ENCODE data around the gene PRKAR1B. TPM values are rescaled to one million over a fixed set of nuclear protein-coding genes. Genes with fewer than 3 reads are reported as not detected.

Gene PRKAR1B
- polyA plus RNA-seq, 4 donors, result 20.4 to 46.0 (median 38.7) TPM

GRCh38 chr7:609365-609764 is 117.7 kb downstream of the PRKAR1B start:
- no peak for DNase-seq (ENCODE audit: low read depth in 4 of 4, low spot score in 3 of 4)

GRCh38 chr7:608954-609353 is 118.1 kb downstream of the PRKAR1B start:
- no peak for DNase-seq (ENCODE audit: low read depth in 4 of 4, low spot score in 3 of 4)

DNA sequence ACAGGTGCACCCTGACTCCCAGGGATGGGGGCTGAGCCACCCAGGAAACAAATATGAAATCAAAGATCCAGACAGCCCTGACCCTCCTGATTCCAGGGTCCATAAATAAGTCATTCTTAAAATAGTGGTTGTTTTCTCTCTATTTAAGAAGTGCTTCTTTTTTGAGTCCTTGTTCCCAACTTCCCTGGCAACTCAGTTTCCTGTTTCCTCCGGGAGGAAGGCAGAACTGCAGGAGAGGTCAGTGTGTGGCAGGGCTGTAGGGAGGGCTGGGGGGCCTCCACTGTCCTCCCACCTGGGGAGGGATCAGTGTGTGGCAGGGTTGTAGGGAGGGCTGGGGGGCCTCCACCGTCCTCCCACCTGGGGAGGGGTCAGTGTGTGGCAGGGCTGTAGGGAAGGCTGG is 118.7 kb downstream of the PRKAR1B start:
- no peak for DNase-seq (ENCODE audit: low read depth in 4 of 4, low spot score in 3 of 4)

GRCh38 chr7:607938-608337 is 119.1 kb downstream of the PRKAR1B start:
- no peak for DNase-seq (ENCODE audit: low read depth in 4 of 4, low spot score in 3 of 4)

GRCh38 chr7:605661-606450 is 121.2 kb downstream of the PRKAR1B start:
- DNase-seq (ENCODE audit: low read depth in 4 of 4, low spot score in 3 of 4), result no peak

DNA sequence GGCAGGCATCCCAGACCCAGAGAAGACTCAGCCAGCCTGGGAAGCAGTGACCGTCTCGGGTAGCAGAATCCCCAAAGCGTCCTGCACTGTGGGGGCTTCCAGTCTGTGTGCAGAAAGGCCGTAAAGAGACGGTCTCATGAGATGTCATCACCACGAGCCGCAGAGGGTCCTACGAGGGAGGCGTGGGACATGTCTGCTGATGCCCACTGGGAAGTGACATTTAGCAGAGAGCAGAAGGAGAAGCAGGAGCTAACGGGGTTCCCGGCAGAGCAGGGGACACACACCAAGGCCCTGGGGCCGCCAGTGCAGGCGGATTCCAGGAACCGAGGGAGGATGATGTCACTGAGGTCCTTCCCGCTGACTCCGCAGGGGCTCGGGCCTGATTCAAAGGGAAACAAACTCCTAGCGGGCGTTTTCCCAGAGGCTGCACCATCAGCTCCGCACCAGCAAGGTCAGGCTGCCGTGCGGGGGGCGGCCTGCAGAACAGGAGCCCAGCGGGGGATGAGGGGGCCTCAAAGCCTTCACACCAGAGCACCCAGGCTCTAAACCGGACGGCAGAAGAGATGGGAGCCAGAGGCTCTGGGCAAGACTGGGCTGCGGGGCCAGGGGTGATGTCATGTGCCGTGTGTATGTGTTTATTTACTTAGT is 122.1 kb downstream of the PRKAR1B start:
- no peak for DNase-seq (ENCODE audit: low read depth in 4 of 4, low spot score in 3 of 4)

DNA sequence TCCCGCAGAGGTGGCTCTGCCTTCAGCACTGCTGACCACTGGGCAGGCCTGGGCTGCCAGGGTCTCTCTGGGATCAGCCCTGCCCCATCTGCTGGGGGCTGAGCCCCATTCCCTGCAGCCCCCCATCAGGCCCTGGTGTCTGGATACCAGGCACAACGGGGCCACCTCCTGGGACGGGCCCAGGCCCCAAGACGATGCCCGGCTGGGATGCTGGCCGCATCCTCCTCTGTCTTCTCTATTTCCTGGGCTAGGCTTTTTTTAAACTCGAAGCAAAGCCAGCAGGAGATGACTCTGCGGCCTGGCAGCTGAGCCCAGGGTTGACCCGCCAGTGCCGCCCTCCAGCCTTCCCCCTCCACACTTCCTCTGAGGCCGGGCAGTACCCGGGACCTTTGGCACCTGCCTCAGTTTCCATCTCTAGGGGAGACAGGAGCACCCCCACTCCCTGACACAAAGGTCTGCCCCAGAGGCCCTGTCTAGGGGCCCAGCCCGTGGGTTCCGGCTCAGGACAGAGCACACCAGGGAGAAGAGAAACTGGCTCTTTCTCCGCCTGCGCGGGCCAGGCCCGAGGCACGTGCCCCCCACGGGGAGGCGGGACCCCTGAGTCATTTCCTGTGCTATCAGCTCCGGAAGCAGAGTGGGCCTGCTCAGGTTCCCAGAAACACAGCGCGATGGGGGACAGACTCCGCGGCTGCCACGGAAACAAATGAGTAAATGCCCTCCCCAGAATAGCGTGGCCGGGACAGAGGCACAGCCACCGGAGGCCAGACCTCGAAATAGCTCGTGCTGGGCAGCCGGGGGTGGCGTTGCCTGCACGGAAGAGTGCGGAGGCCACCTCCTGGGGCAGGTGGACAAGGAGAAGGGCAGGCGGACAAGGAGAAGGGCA is 122.8 kb downstream of the PRKAR1B start:
- DNase-seq (ENCODE audit: low read depth in 4 of 4, low spot score in 3 of 4), result no peak

- no peak for DNase-seq (ENCODE audit: low read depth in 4 of 4, low spot score in 3 of 4)
Observed at GRCh38 chr7:603152-603951, 123.7 kb downstream of the PRKAR1B start.

GRCh38 chr7:602341-603141 is 124.5 kb downstream of the PRKAR1B start:
- no peak for DNase-seq (ENCODE audit: low read depth in 4 of 4, low spot score in 3 of 4)

- no peak for DNase-seq (ENCODE audit: low read depth in 4 of 4, low spot score in 3 of 4)
Observed at GRCh38 chr7:601595-602340, 125.3 kb downstream of the PRKAR1B start.

DNA sequence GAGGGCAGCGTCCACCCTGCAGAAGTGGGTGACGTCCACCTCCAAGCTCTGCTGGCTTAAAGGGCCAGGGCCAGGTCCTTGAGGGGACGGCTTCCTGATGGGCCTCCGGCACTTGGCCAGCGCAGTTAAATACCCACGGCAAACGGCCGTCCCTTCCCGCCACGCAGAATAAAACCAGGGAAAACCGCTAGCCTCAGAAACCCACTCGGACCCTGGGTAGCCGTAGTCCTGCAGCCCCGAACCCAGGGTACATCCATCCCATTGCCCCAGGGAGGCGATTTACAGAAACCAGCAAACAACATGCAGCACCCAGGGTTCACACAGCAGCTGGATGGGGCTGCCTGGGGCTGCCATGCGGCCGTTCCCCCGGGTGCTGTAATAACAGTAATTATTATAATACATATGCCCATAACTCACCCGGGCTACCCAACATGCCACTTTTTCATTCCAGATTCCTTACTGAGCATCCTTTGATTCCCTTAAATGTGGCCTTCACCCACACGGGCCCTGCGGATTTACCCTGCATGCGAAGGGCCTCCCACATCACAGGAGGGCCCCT is 126.0 kb downstream of the PRKAR1B start:
- no peak for DNase-seq (ENCODE audit: low read depth in 4 of 4, low spot score in 3 of 4)

- DNase-seq (ENCODE audit: low read depth in 4 of 4, low spot score in 3 of 4), result no peak
Observed at GRCh38 chr7:600149-601035, 126.7 kb downstream of the PRKAR1B start.

DNA sequence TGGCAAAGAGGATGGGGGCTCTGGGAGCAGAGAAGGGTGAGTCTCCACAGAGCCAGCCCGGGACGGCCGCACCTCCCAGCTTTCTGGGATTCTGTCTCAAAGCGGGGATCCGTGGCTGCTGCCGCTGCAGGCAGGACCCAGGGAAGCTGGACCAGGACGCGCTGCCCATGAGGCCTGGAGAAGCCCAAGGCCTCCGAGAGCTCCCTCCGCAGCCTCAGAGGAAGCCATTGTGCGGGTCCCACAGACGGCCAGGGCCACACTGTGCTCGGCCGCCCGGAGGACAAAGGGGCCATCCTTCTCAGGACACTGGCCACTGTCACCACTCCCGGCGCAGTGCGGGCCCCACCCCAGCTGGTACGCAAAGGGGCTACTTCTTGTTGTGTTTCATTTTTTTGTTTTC is 128.2 kb downstream of the PRKAR1B start:
- no peak for DNase-seq (ENCODE audit: low read depth in 4 of 4, low spot score in 3 of 4)

DNA sequence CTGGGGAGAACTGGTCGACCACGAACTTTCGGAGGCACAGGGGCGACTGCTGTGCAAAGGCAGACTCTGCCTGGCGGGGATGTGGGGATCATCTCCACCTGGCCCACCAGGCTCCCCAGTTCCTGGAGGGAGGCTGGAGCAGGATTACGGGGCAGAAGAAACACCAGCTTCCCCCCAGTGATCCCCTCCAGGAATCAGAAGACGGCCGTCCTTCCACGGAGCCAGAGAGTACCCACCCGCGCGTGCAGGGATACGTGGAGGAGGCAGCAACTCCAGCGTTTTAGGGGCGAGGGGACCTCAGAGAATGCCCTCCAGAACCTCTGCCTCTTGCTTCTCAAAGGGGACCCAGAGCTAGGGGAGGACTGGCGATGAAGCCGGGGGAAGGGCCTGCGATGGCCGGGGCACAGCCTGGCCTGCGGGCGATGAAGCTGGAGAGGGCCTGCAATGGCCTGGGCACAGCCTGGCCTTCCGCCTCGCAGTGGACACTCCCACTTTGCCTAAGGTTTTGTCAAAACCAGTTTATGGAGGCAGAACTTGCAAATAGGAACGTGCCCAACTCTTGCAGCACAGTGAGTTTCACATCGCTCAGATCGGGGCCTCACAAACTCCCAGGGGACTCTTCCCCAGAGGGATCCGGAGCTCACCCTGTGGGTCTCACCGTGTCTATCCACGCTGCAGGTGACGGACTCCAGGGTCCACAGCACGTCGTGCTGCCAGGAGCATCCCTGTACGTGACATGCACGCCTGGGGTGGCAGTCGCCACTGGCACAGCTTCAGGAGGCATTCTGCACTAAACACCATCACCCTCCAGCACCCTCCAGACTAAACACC is 129.5 kb downstream of the PRKAR1B start:
- no peak for DNase-seq (ENCODE audit: low read depth in 4 of 4, low spot score in 3 of 4)

DNA sequence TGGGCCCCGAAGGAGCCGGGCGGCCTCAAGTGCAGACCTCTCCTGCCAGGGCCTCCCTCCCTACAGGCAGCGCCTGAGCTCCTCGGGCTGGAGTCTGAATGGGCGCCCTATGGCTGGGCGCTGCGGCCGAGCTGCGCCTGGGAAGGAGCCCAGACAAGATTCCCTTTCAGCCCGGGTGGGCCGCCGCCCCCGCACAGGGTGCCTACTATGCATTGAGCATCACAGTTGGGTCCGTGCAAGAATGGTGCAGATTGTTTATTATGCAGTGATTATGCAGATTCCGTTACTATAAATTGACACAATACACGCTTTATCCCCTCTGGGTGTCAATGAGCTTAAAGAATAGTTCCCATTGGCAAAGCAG is 130.3 kb downstream of the PRKAR1B start:
- DNase-seq (ENCODE audit: low read depth in 4 of 4, low spot score in 3 of 4), result no peak

- DNase-seq (ENCODE audit: low read depth in 4 of 4, low spot score in 3 of 4), result no peak
Observed at GRCh38 chr7:596071-596818, 130.8 kb downstream of the PRKAR1B start.

Measured in left renal pelvis (tissue), 4 donors.